Left forelimb (tissue), 1 donor: ENCODE results near the gene ATXN1.

Experiments used
- DNase-seq: peaks from one replicate; pipeline ENCODE4 v3.0.0-alpha.2; 2018; ENCODE audit warnings: low spot score

ATXN1 gene

GRCh38 chr6:16359563-16359962 lies 401.7 kb downstream of the ATXN1 start:
- DNase-seq, result no peak

- DNase-seq, result no peak
Measured at GRCh38 chr6:16358531-16359138, 402.6 kb downstream of the ATXN1 start.

- DNase-seq, result no peak
Measured at GRCh38 chr6:16355699-16356446, 405.4 kb downstream of the ATXN1 start.

- DNase-seq, result no peak
Measured at GRCh38 chr6:16355238-16355637, 406.0 kb downstream of the ATXN1 start.

- DNase-seq, result no peak
Measured at GRCh38 chr6:16354692-16355091, 406.6 kb downstream of the ATXN1 start.

- no peak for DNase-seq
Measured at GRCh38 chr6:16352821-16353438, 408.3 kb downstream of the ATXN1 start.

GRCh38 chr6:16352258-16352635 lies 409.0 kb downstream of the ATXN1 start:
- DNase-seq, result no peak

- DNase-seq, result no peak
Measured at GRCh38 chr6:16349544-16349943, 411.7 kb downstream of the ATXN1 start.

- DNase-seq, result no peak
Measured at GRCh38 chr6:16346831-16347230, 414.4 kb downstream of the ATXN1 start.

GRCh38 chr6:16345449-16346330 lies 415.6 kb downstream of the ATXN1 start:
- no peak for DNase-seq

GRCh38 chr6:16344756-16345155 lies 416.5 kb downstream of the ATXN1 start:
- DNase-seq, result no peak

- no peak for DNase-seq
Measured at GRCh38 chr6:16343593-16343992, 417.7 kb downstream of the ATXN1 start.

- no peak for DNase-seq
Measured at GRCh38 chr6:16339265-16339587, 422.0 kb downstream of the ATXN1 start.

- no peak for DNase-seq
Measured at GRCh38 chr6:16338577-16339264, 422.5 kb downstream of the ATXN1 start.

- DNase-seq, result peak; percentile 98
Measured at GRCh38 chr6:16337295-16337975, 423.8 kb downstream of the ATXN1 start.

GRCh38 chr6:16336911-16337294 lies 424.4 kb downstream of the ATXN1 start:
- no peak for DNase-seq

GRCh38 chr6:16336056-16336818 lies 425.0 kb downstream of the ATXN1 start:
- no peak for DNase-seq

GRCh38 chr6:16335176-16335575 lies 426.1 kb downstream of the ATXN1 start:
- no peak for DNase-seq

GRCh38 chr6:16334671-16335070 lies 426.6 kb downstream of the ATXN1 start:
- no peak for DNase-seq

- no peak for DNase-seq
Measured at GRCh38 chr6:16333580-16333979, 427.7 kb downstream of the ATXN1 start.

GRCh38 chr6:16332175-16332542 lies 429.1 kb downstream of the ATXN1 start:
- peak; percentile 85 for DNase-seq
